GM23338 (cell line): ENCODE measurements around the gene COL18A1. TPM values are rescaled to one million over a fixed set of nuclear protein-coding genes. Genes with fewer than 3 reads are reported as not detected.

ENCODE experiments used
- ATAC-seq: fragments of 200-7000 bp; cut with Tn5 transposase; 3 replicates; pipeline ENCODE4 v1.9.1; 2020
- DNase-seq: peaks from one replicate; pipeline ENCODE4 v3.0.0-alpha.2; 2015; ENCODE audit warnings: low spot score
- H2AFZ ChIP-seq: fragments of 200-600 bp; sonication (generic); 2 replicates; pipeline ENCODE4 v1.8.0; 2016; ENCODE audit warnings: antibody characterized with exemption, mild to moderate bottlenecking, moderate library complexity
- H3F3A ChIP-seq: fragments of 200-600 bp; sonication (generic); replicated peaks from 2 replicates; pipeline ENCODE4 v1.8.0; 2017; ENCODE audit warnings: antibody characterized with exemption, mixed run types, low read depth
- H3K27ac ChIP-seq: fragments of 200-600 bp; sonication (generic); 2 replicates; pipeline ENCODE4 v1.6.1; 2016; ENCODE audit warnings: low read depth
- H3K27me3 ChIP-seq: fragments of 200-600 bp; sonication (generic); 2 replicates; pipeline ENCODE4 v1.8.0; 2016; ENCODE audit warnings: mild to moderate bottlenecking, mixed run types, moderate library complexity; ENCODE audit not compliant: insufficient read depth
- H3K36me3 ChIP-seq: fragments of 200-600 bp; sonication (generic); 2 replicates; pipeline ENCODE4 v1.8.0; 2016; ENCODE audit warnings: mild to moderate bottlenecking; ENCODE audit not compliant: insufficient read depth
- H3K4me1 ChIP-seq: fragments of 200-600 bp; sonication (generic); 2 replicates; pipeline ENCODE4 v1.8.0; 2016; ENCODE audit warnings: mild to moderate bottlenecking, moderate library complexity; ENCODE audit not compliant: insufficient read depth
- H3K4me2 ChIP-seq: fragments of 200-600 bp; sonication (generic); 2 replicates; pipeline ENCODE4 v1.7.1; 2017; ENCODE audit warnings: mixed run types
- H3K4me3 ChIP-seq: fragments of 200-600 bp; sonication (generic); 2 replicates; pipeline ENCODE4 v1.6.1; 2016; ENCODE audit warnings: mixed run types
- H3K79me2 ChIP-seq: fragments of 200-600 bp; sonication (generic); replicated peaks from 2 replicates; pipeline ENCODE4 v1.8.0; 2017; ENCODE audit warnings: mild to moderate bottlenecking; ENCODE audit not compliant: insufficient read depth
- H3K9me2 ChIP-seq: fragments of 200-600 bp; sonication (generic); 2 replicates; pipeline ENCODE4 v1.8.0; 2017; ENCODE audit not compliant: insufficient read depth
- H4K20me1 ChIP-seq: fragments of 200-600 bp; sonication (generic); replicated peaks from 2 replicates; pipeline ENCODE4 v1.8.0; 2017; ENCODE audit warnings: mild to moderate bottlenecking; ENCODE audit not compliant: insufficient read depth
- H3K27ac Mint-ChIP-seq: 2 replicates; pipeline ENCODE4 v1.8.0; 2020; ENCODE audit warnings: inconsistent platforms, mild to moderate bottlenecking, moderate library complexity, mixed read lengths
- H3K27me3 Mint-ChIP-seq: 3 replicates; pipeline ENCODE4 v1.8.0; 2022; ENCODE audit warnings: low read depth, mild to moderate bottlenecking, moderate library complexity, mixed read lengths, inconsistent platforms; ENCODE audit not compliant: insufficient read depth, poor library complexity
- H3K36me3 Mint-ChIP-seq: 3 replicates; pipeline ENCODE4 v1.8.0; 2021; ENCODE audit warnings: low read depth, mild to moderate bottlenecking, inconsistent platforms, moderate library complexity, mixed read lengths
- H3K4me1 Mint-ChIP-seq: 3 replicates; pipeline ENCODE4 v1.8.0; 2020; ENCODE audit warnings: mild to moderate bottlenecking, inconsistent platforms, mixed read lengths
- H3K4me3 Mint-ChIP-seq: 3 replicates; pipeline ENCODE4 v1.8.0; 2021; ENCODE audit warnings: moderate library complexity, mild to moderate bottlenecking, inconsistent platforms, mixed read lengths
- H3K9me3 Mint-ChIP-seq: 3 replicates; pipeline ENCODE4 v1.8.0; 2020; ENCODE audit warnings: moderate library complexity, mild to moderate bottlenecking, inconsistent platforms, mixed read lengths
- CREB1 ChIP-seq: fragments of 250-450 bp; sonication (Bioruptor Pico); IDR thresholded peaks from 2 replicates; pipeline ENCODE4 v1.5.0; 2020; ENCODE audit warnings: low read depth, mild to moderate bottlenecking, moderate library complexity
- ETS1 ChIP-seq: IDR thresholded peaks from 2 replicates; pipeline ENCODE4 v1.6.1; 2016; ENCODE audit warnings: antibody characterized with exemption
- EZH2phosphoT487 ChIP-seq: fragments of 200-600 bp; sonication (generic); IDR thresholded peaks from one replicate; pipeline ENCODE4 v1.8.1; 2018; ENCODE audit warnings: antibody characterized with exemption; ENCODE audit not compliant: unreplicated experiment
- NANOG ChIP-seq: IDR thresholded peaks from 2 replicates; pipeline ENCODE4 v1.6.1; 2016; ENCODE audit warnings: antibody characterized with exemption, borderline replicate concordance
- POLR2AphosphoS5 ChIP-seq: IDR thresholded peaks from 2 replicates; pipeline ENCODE4 v1.6.1; 2016; ENCODE audit warnings: antibody characterized with exemption, low read depth
- ZNF114 ChIP-seq: fragments of 250-450 bp; sonication (Bioruptor Pico); IDR thresholded peaks from 2 replicates; pipeline ENCODE4 v1.5.0; 2020; ENCODE audit warnings: mild to moderate bottlenecking, moderate library complexity
- ZNF462 ChIP-seq: fragments of 250-450 bp; sonication (Bioruptor Pico); IDR thresholded peaks from 2 replicates; pipeline ENCODE4 v1.5.0; 2020; ENCODE audit warnings: mild to moderate bottlenecking, moderate library complexity
- polyA plus RNA-seq: library from polyadenylated mRNA; unstranded; fragments of >200 nt; fragmentation: Nextera tagmentation; extraction: Ambion mirVana; gene quantifications from 2 replicates; pipeline ENCODE4 v1.2.1, GENCODE V29; 2016
- total RNA-seq: library from RNA; depleted of rRNA; stranded (reverse); fragments of >200 nt; shearing (Covaris generic); gene quantifications from 2 replicates; pipeline ENCODE4 v1.2.3, GENCODE V29; 2014

Gene COL18A1
- total and polyA plus RNA-seq, 2 experiments from 2014 or later = 38.4 to 430 TPM

- TF ChIP-seq ETS1 = no peak
- TF ChIP-seq EZH2phosphoT487 = no peak
- TF ChIP-seq ZNF462 = no peak
- no peak for TF ChIP-seq ZNF114 (CRISPR knock-in tag)
- TF ChIP-seq POLR2AphosphoS5 = no peak
- no peak for TF ChIP-seq CREB1
- TF ChIP-seq NANOG = no peak
Observed at GRCh38 chr21:45537746-45538291, 132.9 kb downstream of the COL18A1 start (continued).

GRCh38 chr21:45538381-45539045 lies 133.5 kb downstream of the COL18A1 start:
- peaks cover 3% of the 10 kb centered on the region for H3K27me3 Mint-ChIP-seq
- ATAC-seq (no peak), DNase-seq (no peak)
- Histone ChIP-seq H4K20me1 (peaks cover 8% of the 10 kb centered on the region; the same call in 1 of the 2 replicates), H3K27ac (no peak overlapping the region), H3K36me3 (no peaks in the 10 kb centered on the region), H3K79me2 (peaks cover 33% of the 10 kb centered on the region), H3K9me2 (no peaks in the 10 kb centered on the region), H2AFZ (no peak overlapping the region), H3K4me3 (no peak overlapping the region), H3K4me2 (no peak overlapping the region), H3F3A (no peaks in the 10 kb centered on the region), H3K27me3 (no peaks in the 10 kb centered on the region), H3K4me1 (no peaks in the 10 kb centered on the region; the same call in 1 of the 2 replicates)
- no peak overlapping the region for H3K27ac Mint-ChIP-seq
- peaks cover 6% of the 10 kb centered on the region for H3K4me1 Mint-ChIP-seq
- no peaks in the 10 kb centered on the region; the same call in 2 of the 3 replicates for H3K9me3 Mint-ChIP-seq
- H3K36me3 Mint-ChIP-seq = peaks cover 8% of the 10 kb centered on the region; the same call in 2 of the 3 replicates
- no peak overlapping the region for H3K4me3 Mint-ChIP-seq
- TF ChIP-seq ZNF462 = no peak
